H9 (cell line): ENCODE measurements around the gene KRT81. TPM values are rescaled to one million over a fixed set of nuclear protein-coding genes. Genes with fewer than 3 reads are reported as not detected.

Experiments used
- DNase-seq: peaks from one replicate; pipeline ENCODE4 v3.0.0-alpha.2; 2017
- H2AFZ ChIP-seq: one replicate; pipeline ENCODE4 v1.6.1; 2013; ENCODE audit warnings: mild to moderate bottlenecking, low read length, control low read depth, moderate library complexity
- H2AK5ac ChIP-seq: 2 replicates; pipeline ENCODE4 v1.6.1; 2013; ENCODE audit warnings: low read length, control low read depth, mixed read lengths; ENCODE audit not compliant: insufficient read length
- H2BK120ac ChIP-seq: one replicate; pipeline ENCODE4 v1.6.1; 2013; ENCODE audit warnings: low read depth, mild to moderate bottlenecking, low read length, control low read depth, inconsistent platforms; ENCODE audit not compliant: poor library complexity, severe bottlenecking
- H2BK12ac ChIP-seq: 2 replicates; pipeline ENCODE4 v1.6.1; 2013; ENCODE audit warnings: low read length, control low read depth, mixed read lengths, low read depth; ENCODE audit not compliant: insufficient read length
- H2BK15ac ChIP-seq: 2 replicates; pipeline ENCODE4 v1.6.1; 2013; ENCODE audit warnings: low read depth, low read length, control low read depth
- H2BK20ac ChIP-seq: one replicate; pipeline ENCODE4 v1.6.1; 2013; ENCODE audit warnings: low read depth, mild to moderate bottlenecking, low read length, control low read depth, inconsistent platforms; ENCODE audit not compliant: poor library complexity, severe bottlenecking
- H2BK5ac ChIP-seq: 2 replicates; pipeline ENCODE4 v1.6.1; 2013; ENCODE audit warnings: low read length, control low read depth, mixed read lengths; ENCODE audit not compliant: insufficient read length
- H3K14ac ChIP-seq: 2 replicates; pipeline ENCODE4 v1.6.1; 2013; ENCODE audit warnings: low read length, control low read depth; ENCODE audit not compliant: insufficient read depth
- H3K18ac ChIP-seq: 2 replicates; pipeline ENCODE4 v1.6.1; 2013; ENCODE audit warnings: low read depth, mild to moderate bottlenecking, mixed read lengths, low read length, control low read depth; ENCODE audit not compliant: insufficient read length
- H3K23ac ChIP-seq: 2 replicates; pipeline ENCODE4 v1.6.1; 2013; ENCODE audit warnings: low read length, control low read depth, mixed read lengths, low read depth; ENCODE audit not compliant: insufficient read length
- H3K23me2 ChIP-seq: 2 replicates; pipeline ENCODE4 v1.6.1; 2013; ENCODE audit warnings: low read depth, mild to moderate bottlenecking, mixed read lengths, low read length, control low read depth; ENCODE audit not compliant: insufficient read length, poor library complexity, severe bottlenecking
- H3K27ac ChIP-seq: 2 replicates; pipeline ENCODE4 v1.5.1; 2013; ENCODE audit warnings: low read length, control low read depth, mixed read lengths, low read depth; ENCODE audit not compliant: insufficient read length
- H3K27me3 ChIP-seq: 2 replicates; pipeline ENCODE4 v1.6.1; 2013; ENCODE audit warnings: low read length, control low read depth, inconsistent platforms; ENCODE audit not compliant: insufficient read depth
- H3K4ac ChIP-seq: 2 replicates; pipeline ENCODE4 v1.6.1; 2013; ENCODE audit warnings: low read depth, mild to moderate bottlenecking, control low read depth, inconsistent platforms, low read length, moderate library complexity
- H3K4me1 ChIP-seq: 2 replicates; pipeline ENCODE4 v1.6.1; 2013; ENCODE audit warnings: low read length, control low read depth, inconsistent platforms; ENCODE audit not compliant: insufficient read depth
- H3K4me2 ChIP-seq: 2 replicates; pipeline ENCODE4 v1.6.1; 2013; ENCODE audit warnings: low read length, control low read depth, mixed read lengths; ENCODE audit not compliant: insufficient read length, insufficient read depth
- H3K56ac ChIP-seq: 2 replicates; pipeline ENCODE4 v1.6.1; 2013; ENCODE audit warnings: low read depth, mild to moderate bottlenecking, mixed read lengths, low read length, control low read depth; ENCODE audit not compliant: insufficient read length
- H3K79me1 ChIP-seq: 2 replicates; pipeline ENCODE4 v1.6.1; 2013; ENCODE audit warnings: low read depth, mild to moderate bottlenecking, moderate library complexity, low read length, control low read depth, inconsistent platforms; ENCODE audit not compliant: insufficient read depth, poor library complexity, severe bottlenecking
- H3K79me2 ChIP-seq: 2 replicates; pipeline ENCODE4 v1.6.1; 2013; ENCODE audit warnings: low read length, control low read depth, inconsistent platforms; ENCODE audit not compliant: insufficient read depth
- H3K9ac ChIP-seq: 2 replicates; pipeline ENCODE4 v1.6.1; 2013; ENCODE audit warnings: low read length, control low read depth, mixed read lengths; ENCODE audit not compliant: insufficient read length; ENCODE audit errors: extremely low read depth
- H3K9me3 ChIP-seq: one replicate; pipeline ENCODE4 v1.6.1; 2013; ENCODE audit warnings: low read depth, low read length, inconsistent platforms; ENCODE audit not compliant: control insufficient read depth
- H3T11ph ChIP-seq: one replicate; pipeline ENCODE4 v1.6.1; 2013; ENCODE audit warnings: mild to moderate bottlenecking, low read length, control low read depth, inconsistent platforms
- H4K20me1 ChIP-seq: one replicate; pipeline ENCODE4 v1.6.1; 2013; ENCODE audit not compliant: control insufficient read depth, insufficient read length, insufficient read depth
- H4K5ac ChIP-seq: 2 replicates; pipeline ENCODE4 v1.6.1; 2013; ENCODE audit warnings: low read depth, mild to moderate bottlenecking, mixed read lengths, low read length, control low read depth; ENCODE audit not compliant: insufficient read length
- H4K8ac ChIP-seq: replicated peaks from 2 replicates; pipeline ENCODE4 v1.6.1; 2013; ENCODE audit warnings: low read length, control low read depth, mixed read lengths, low read depth; ENCODE audit not compliant: insufficient read length
- H4K91ac ChIP-seq: 2 replicates; pipeline ENCODE4 v1.6.1; 2013; ENCODE audit warnings: low read depth, mild to moderate bottlenecking, moderate library complexity, mixed read lengths, low read length, control low read depth; ENCODE audit not compliant: insufficient read length
- H3K27ac Mint-ChIP-seq, 3 experiments: 2 replicates in 2 of 3; 3 replicates in 1 of 3; pipeline ENCODE4 v1.8.0; 2020 to 2021; ENCODE audit warnings: mixed read lengths in 3 of 3, mild to moderate bottlenecking in 1 of 3, moderate library complexity in 1 of 3
- H3K27me3 Mint-ChIP-seq: 2 replicates; pipeline ENCODE4 v1.8.0; 2021; ENCODE audit warnings: low read depth, mild to moderate bottlenecking, moderate library complexity, mixed read lengths
- H3K36me3 Mint-ChIP-seq, 3 experiments: 2 replicates in 2 of 3; 3 replicates in 1 of 3; pipeline ENCODE4 v1.8.0; 2020 to 2021; ENCODE audit warnings: low read depth in 3 of 3, mixed read lengths in 3 of 3; ENCODE audit not compliant: insufficient read depth in 1 of 3
- H3K4me1 Mint-ChIP-seq, 2 experiments: 2 replicates each; pipeline ENCODE4 v1.8.0; 2020; ENCODE audit warnings: mixed read lengths in 2 of 2
- H3K4me3 Mint-ChIP-seq, 2 experiments: 2 replicates in 1 of 2; 3 replicates in 1 of 2; pipeline ENCODE4 v1.8.0; 2020 to 2021; ENCODE audit warnings: mild to moderate bottlenecking in 2 of 2, mixed read lengths in 2 of 2, moderate library complexity in 1 of 2
- H3K9me3 Mint-ChIP-seq, 2 experiments: 2 replicates in 1 of 2; 3 replicates in 1 of 2; pipeline ENCODE4 v1.8.0; 2020; ENCODE audit warnings: mild to moderate bottlenecking in 2 of 2, mixed read lengths in 2 of 2, moderate library complexity in 1 of 2
- WGBS: extraction: QIAGEN DNeasy Blood & Tissue Kit; methylation state at CpG from one replicate; pipeline ENCODE4 v1.1.7; 2013; ENCODE audit warnings: missing lambda C conversion rate, low lambda C conversion rate, mixed read lengths; ENCODE audit not compliant: insufficient read length; ENCODE audit errors: extremely low coverage; 5-methylcytosine and 5-hydroxymethylcytosine counted together
- total RNA-seq: library from RNA; stranded (reverse); gene quantifications from 2 replicates; pipeline ENCODE4 v1.2.1, GENCODE V29; 2021
- TF ChIP-seq, protein P1 (sequence below): fragments of 200-600 bp; sonication (generic); conservative IDR thresholded peaks from 3 replicates; pipeline ENCODE4 v1.8.0; 2021; ENCODE audit warnings: antibody characterized with exemption, mild to moderate bottlenecking

The KRT81 gene
- total RNA-seq, 1 experiment from 2014 or later: not detected

DNA sequence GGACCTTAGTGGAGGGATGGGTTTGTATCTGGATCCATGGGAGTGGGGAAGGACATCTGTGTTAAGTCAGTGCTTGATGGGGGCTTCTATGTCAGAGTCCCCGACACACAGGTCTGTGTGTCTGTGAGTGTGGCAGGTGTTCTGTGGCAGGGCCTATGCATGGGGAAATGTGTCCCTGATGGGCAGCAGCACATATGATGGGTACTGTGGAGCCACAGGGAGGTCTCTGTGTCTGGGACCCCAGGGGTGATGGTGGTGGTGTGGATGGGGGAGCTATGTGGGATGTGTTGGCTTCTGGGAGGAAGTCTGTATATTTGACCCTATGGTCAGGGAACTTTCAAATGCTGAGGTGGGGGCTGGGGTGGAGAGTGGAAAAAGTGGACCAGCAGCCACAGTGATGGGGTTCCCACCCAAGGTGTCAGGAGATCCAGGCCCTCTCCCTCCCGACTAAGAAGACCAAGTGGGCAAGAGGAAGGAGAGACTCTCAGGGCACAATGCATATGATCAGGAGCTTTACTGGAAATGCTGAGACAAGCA lies 41.8 kb downstream of the KRT81 start:
- H3K23ac ChIP-seq: no peak overlapping the region
- no peak overlapping the region for H3K27ac ChIP-seq
- no peak overlapping the region for H2AFZ ChIP-seq
- TF ChIP-seq, protein P1, sequence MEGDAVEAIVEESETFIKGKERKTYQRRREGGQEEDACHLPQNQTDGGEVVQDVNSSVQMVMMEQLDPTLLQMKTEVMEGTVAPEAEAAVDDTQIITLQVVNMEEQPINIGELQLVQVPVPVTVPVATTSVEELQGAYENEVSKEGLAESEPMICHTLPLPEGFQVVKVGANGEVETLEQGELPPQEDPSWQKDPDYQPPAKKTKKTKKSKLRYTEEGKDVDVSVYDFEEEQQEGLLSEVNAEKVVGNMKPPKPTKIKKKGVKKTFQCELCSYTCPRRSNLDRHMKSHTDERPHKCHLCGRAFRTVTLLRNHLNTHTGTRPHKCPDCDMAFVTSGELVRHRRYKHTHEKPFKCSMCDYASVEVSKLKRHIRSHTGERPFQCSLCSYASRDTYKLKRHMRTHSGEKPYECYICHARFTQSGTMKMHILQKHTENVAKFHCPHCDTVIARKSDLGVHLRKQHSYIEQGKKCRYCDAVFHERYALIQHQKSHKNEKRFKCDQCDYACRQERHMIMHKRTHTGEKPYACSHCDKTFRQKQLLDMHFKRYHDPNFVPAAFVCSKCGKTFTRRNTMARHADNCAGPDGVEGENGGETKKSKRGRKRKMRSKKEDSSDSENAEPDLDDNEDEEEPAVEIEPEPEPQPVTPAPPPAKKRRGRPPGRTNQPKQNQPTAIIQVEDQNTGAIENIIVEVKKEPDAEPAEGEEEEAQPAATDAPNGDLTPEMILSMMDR: no peak
- H2AK5ac ChIP-seq: no peak overlapping the region
- H3K27me3 ChIP-seq: no peaks in the 10 kb centered on the region; the same call in 1 of the 2 replicates
- no peak overlapping the region for H3K4ac ChIP-seq
- H2BK12ac ChIP-seq: no peak overlapping the region
- no peaks in the 10 kb centered on the region for H3K79me1 ChIP-seq
- H3K4me3 Mint-ChIP-seq: peak overlapping the region; percentile 49 to 76; a peak in 4 of 5 replicates
- H2BK15ac ChIP-seq: no peak overlapping the region
- H3K4me2 ChIP-seq: peak overlapping the region; percentile 37
- peaks cover 67% of the 10 kb centered on the region for H3K27me3 Mint-ChIP-seq
- no peak overlapping the region for H3K9ac ChIP-seq
- H4K8ac ChIP-seq: no peak overlapping the region
- H3K36me3 Mint-ChIP-seq: no peaks in the 10 kb centered on the region
- H3K79me2 ChIP-seq: no peaks in the 10 kb centered on the region
- H4K20me1 ChIP-seq: no peaks in the 10 kb centered on the region
- H3T11ph ChIP-seq: no peak overlapping the region
- no peaks in the 10 kb centered on the region for H3K9me3 Mint-ChIP-seq
- no peak overlapping the region; a peak in 2 of 7 replicates for H3K27ac Mint-ChIP-seq
- no peak overlapping the region for H3K56ac ChIP-seq
- H2BK120ac ChIP-seq: no peak overlapping the region
- H3K23me2 ChIP-seq: no peaks in the 10 kb centered on the region
- no peak overlapping the region for H4K91ac ChIP-seq
- H3K14ac ChIP-seq: no peak overlapping the region
- H2BK5ac ChIP-seq: no peak overlapping the region
- DNase-seq: peak; percentile 23
- no peak overlapping the region for H4K5ac ChIP-seq
- H3K4me1 ChIP-seq: peaks cover 2% of the 10 kb centered on the region; the same call in 1 of the 2 replicates
- H3K18ac ChIP-seq: no peak overlapping the region
- H3K4me1 Mint-ChIP-seq: peaks cover 27 to 37% of the 10 kb centered on the region in 2 experiments
- H3K9me3 ChIP-seq: no peaks in the 10 kb centered on the region
- WGBS: no CpG with 5 or more reads among the region's 2 CpGs
- H2BK20ac ChIP-seq: no peak overlapping the region
